Activated CD8-positive, alpha-beta memory T cell treated with anti-CD3 and anti-CD28 coated beads, Interleukin-2, amount 50 U/mL, for 24 hours (primary cell): Measurements from ENCODE around the gene AP1S3.

Source experiments
- DNase-seq: peaks from one replicate; pipeline ENCODE4 v3.0.0-alpha.2; 2020; ENCODE audit errors: extremely low read depth

AP1S3 gene

DNA sequence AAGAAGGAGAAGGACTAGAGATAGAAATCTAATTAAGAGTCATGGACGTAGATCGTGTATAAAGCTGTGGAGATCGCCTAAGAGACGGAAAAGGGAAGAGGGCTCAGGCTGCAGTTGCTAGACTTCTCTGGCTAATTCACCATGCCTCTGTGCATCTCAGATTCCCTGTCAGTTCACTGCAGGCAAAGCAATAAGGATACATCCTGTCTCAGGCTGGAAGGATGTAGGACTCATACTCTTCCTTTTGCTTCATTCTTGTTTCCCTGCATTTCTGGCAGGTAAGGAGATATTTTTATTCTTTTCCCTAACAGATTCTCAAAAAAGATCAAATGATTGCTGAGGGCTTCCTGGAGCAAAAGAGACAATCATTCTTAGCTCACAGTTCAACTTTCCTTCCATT lies 112.5 kb downstream of the AP1S3 start:
- DNase-seq, result no peak

DNA sequence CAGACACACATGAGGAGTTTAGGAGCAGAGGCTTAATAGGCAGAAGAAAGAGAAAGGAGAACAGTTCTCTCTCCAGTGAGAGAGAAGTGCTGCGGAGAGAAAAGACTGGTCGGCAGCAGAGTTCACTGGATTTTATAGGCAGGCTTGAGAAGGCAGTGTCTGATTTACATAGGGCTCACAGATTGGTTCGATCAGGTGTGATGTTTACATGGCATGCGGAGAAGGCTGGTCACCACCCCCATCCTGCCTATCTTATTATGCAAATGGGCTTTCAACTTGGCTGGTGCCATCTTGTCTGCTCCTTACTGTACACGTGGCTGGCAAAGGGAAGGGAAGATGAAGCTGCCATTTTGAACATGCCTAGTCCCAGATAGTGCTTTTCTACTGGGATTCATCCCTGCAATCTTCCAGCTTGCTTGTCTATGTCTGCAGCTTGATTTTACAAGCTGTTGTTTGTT lies 113.4 kb downstream of the AP1S3 start:
- DNase-seq, result no peak

DNA sequence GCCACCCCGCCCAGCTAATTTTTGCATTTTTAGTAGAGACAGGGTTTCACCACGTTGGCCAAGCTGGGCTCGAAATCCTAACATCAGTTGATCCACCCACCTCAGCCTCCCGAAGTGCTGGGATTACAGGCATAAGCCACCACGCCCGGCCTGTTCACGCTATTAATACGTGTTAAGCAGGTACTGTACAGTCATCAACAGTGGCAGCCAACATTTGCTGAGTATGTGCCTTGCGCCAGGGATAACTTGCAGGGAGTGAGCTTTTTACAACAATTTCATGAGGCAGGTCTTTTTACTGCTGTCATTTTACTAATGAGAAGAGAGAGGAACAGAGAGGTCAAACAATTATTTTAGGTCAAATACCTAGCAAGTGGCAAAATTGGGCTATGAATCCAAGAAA lies 115.2 kb downstream of the AP1S3 start:
- no peak for DNase-seq

DNA sequence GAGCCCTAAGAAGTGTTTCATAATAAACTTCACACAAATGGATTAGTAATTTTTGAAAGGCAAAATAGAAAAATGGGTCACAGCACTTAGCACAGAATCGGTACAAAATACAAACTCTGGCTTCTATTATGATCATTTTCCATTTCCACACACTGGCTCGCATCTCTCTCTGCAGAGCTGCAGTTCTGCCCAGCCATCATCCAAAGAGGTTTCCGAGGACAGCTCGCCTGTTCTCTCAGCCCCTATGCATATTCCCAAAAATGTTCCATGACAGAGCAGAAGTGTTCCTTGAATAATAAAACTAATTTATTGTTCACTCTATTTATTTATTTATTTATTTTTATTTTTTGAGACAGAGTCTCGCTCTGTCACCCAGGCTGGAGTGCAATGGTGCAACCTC lies 115.6 kb downstream of the AP1S3 start:
- DNase-seq, result no peak

DNA sequence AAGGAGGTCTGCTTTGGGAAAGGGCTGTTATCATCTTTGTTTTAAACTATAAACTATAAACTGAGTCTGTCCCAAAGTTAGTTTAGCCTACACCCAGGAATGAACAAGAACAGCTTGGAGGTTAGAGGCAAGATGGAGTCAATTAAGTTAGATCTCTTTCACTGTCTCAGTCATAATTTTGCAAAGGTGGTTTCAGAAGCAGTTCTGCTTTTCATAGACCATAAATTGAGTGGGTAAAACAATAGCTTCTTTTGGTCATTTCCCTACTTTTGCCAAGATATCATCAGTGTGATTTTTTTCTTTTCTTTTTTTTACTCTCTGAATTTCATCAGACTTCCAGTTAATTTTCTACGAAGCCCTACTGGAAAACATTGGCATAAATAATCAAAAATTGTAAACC lies 117.0 kb downstream of the AP1S3 start:
- no peak for DNase-seq

DNA sequence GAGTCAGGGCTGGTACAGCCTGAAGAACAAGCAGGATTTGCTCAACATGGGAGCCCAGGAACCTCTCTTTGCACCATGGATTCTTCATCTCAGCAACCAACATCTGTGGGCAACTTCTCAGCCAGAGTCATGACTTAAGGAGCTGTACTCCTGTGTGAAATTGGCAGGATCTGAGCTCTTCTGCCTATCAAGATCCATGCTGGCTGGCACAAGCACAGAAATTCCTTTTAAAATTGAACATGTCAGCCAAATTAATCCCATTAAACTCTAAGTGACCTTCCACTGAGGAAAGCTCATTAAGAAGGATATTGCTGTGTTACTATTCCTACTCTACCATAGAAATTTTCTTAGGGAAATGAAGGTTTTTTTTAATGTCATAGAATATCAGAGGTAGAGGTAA lies 124.7 kb downstream of the AP1S3 start:
- no peak for DNase-seq

DNA sequence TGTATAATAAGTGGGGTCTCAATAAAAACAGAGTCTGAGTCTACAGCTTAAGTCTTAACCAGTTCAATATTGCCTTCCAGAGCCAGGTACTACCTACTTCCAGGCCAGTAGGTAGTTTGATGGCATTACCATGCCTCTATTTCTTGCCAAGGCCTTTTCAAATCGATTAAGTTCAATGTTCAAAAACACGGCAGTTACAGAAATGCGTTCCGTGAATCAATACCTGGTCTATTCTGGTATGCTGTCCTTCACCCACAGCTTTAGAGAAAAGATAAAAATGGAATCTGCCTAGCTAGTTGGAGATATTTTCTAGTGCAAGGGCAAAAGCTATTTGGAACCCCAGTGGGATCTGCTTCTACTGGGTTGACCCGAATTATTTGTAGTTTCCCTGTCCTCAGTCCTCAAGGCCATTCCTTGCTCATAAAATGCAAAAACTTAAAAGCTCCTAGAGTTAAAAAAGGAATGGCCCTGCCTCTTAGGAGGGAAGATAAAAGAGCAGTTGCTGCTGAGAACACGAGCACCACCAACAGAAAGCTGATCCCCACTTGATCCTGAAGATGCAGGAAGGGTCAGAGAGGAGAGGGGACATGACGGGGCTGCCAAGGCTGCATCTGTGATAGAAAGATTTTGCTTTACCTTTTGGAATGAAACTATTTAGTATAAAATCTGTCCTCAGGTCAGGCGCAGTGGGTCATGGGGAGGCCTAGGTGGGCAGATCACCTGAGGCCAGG lies 125.6 kb downstream of the AP1S3 start:
- no peak for DNase-seq
